Tongue (tissue), 2 donors: ENCODE measurements around the gene RNF114. TPM values are rescaled to one million over a fixed set of nuclear protein-coding genes. Genes with fewer than 3 reads are reported as not detected.
"Not testable (repeated sequence)": the region's sequence is repeated elsewhere in the genome, so short reads cannot be mapped to it uniquely, and the experiment has no call there.

Experiments
- DNase-seq: peaks from one replicate; pipeline ENCODE4 v3.0.0-alpha.2; 2015
- total RNA-seq: library from RNA; depleted of rRNA; stranded (reverse); fragments of >200 nt; gene quantifications from one replicate; pipeline ENCODE4 v1.2.3, GENCODE V29; 2014

RNF114 gene, protein sequence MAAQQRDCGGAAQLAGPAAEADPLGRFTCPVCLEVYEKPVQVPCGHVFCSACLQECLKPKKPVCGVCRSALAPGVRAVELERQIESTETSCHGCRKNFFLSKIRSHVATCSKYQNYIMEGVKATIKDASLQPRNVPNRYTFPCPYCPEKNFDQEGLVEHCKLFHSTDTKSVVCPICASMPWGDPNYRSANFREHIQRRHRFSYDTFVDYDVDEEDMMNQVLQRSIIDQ
- 86.4 TPM for total RNA-seq

DNA sequence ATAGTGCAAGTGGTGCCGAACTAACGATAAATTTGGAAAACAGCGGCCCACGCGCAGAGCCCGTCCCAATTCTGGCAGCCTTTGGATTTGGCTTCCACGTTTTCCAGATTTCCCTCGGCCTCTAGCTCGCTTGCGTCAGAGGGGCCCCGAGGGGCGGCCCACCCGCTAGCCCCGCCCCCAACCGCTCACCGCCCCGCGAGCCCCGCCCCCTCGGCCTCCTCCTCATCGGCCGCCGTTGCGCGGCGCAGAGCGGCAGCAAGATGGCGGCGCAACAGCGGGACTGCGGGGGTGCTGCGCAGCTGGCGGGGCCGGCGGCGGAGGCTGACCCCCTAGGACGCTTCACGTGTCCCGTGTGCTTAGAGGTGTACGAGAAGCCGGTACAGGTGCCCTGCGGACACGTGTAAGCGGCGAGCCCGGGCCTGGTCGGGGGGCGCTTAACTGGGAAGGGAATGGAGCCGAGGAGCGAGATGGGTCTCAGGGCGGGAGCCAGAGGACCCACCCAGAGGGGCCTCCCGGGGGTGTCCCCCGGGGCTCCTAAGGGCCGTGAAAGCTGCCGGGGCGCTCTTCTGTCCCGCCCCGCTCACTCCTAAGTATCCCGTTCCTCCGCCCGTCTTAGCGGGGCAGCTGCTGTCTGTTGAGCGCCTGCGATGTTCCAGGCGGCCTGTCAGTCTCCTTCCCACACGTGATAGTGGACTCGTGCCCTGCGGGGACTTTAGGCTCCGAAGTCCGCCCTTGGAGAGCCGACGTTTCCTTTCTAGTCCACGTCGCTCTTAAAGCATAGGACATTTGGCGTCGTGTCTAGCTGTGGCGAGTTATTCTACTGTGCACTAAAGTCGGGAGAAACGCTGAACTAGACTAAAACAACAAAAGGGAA lies at the start of gene RNF114:
Gene RNF114, plus strand, starts transcription at position 245 of the 874 bp plus-strand sequence. Its CDS starts 16 bp downstream, at position 261.
- peak; percentile 97 for DNase-seq

DNA sequence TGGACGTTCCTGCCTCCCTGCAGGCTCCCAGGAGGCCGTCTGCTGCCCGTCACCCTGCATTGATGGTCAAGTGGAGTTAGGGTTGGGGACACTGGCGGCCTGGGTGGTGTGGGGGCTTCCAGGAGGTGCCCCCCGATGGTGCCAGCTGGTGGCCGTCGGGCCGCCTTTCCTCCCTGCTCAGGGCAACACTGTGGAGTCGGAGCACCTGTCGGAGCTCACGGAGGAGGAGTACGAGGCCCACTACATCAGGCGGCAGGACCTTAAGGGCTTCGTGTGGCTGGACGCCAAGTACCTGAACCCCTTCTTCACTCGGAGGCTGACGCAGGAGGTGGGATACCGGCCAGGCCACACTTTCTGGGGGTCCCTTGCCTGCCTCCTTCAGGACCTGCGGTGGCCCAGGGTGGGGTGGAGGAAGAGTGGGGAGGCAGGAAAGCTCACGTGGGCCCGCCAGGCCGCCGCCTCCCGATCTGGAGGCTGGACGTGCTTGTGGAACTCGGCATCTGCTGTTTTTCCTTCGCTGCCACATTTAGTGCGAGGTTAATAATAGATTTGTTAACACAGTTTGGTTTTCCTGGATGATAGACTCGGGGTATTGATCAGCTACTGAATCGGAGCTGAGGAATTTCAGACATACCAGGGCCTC lies 49.5 kb upstream of the RNF114 start:
- no peak for DNase-seq

DNA sequence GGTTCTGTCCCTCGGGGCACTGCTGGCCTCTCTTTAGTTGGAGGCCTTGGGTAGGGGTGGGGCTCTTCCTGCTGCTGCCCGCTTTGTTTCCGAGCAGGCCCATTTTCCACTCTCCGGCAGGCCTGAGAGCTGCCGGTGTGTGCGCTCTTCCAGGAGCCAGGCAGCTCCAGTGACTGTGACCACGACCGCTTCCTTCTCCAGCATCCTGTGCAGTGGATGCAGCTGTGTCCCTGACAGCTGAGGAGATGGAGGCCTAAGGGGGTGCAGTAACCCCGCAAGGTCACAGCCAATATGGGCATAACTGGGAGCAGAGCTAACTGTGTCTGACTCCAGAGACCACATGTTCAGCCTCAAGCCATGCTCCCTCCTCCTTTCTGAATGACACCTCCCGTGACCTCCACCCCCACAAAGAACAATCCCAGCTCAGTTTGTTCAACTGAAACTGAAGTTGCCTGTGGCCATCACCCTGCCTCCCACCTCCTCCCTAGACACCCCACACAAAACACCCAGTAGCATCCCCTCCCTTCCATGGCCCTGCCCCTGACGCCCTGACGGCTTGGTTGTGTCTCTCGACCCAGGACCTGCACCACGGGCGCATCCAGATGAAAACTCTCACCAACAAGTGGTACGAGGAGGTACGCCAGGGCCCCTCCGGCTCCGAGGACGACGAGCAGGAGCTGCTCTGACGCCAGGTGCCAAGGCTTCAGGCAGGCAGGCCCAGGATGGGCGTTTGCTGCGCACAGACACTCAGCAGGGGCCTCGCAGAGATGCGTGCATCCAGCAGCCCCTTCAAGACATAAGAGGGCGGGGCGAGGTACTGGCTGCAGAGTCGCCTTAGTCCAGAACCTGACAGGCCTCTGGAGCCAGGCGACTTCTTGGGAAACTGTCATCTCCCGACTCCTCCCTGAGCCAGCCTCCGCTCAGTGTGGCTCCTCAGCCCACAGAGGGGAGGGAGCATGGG lies 48.7 kb upstream of the RNF114 start:
- DNase-seq = peak; percentile 29

DNA sequence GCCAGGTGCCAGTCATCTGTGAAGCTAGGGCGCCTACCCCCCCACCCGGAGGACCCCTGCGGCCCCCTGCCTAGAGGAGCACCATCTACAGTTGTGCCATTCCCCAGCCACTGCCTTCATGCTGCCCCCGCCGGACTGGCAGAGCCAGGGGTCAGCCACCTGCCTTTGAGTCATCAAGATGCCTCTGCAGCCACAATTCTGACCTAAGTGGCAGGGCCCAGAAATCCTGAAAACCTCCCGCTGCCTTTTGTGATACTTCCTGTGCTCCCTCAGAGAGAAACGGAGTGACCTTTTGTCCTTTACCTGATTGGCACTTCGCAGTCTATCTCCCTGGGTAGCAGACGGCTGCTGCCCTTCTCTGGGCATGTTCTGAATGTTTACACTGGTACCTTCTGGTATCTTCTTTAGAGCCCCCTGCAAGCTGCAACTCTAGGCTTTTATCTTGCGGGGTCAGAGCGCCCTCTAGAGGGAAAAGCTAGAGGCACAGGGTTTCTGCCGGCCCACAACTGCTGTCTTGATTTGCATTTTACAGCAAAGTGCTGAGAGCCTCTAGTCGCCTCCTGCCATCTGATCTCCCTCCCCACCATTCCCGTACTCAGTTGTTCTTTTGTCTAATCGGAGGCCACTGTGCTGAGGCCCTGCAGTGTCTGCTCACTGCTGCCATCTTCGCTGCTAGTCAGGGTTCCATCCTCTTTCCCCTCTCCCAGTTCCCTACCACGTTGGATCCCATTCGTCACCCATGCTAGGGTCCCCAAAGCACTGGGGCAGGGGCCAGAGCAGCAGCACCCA lies 47.8 kb upstream of the RNF114 start:
- DNase-seq = peak; percentile 82

DNA sequence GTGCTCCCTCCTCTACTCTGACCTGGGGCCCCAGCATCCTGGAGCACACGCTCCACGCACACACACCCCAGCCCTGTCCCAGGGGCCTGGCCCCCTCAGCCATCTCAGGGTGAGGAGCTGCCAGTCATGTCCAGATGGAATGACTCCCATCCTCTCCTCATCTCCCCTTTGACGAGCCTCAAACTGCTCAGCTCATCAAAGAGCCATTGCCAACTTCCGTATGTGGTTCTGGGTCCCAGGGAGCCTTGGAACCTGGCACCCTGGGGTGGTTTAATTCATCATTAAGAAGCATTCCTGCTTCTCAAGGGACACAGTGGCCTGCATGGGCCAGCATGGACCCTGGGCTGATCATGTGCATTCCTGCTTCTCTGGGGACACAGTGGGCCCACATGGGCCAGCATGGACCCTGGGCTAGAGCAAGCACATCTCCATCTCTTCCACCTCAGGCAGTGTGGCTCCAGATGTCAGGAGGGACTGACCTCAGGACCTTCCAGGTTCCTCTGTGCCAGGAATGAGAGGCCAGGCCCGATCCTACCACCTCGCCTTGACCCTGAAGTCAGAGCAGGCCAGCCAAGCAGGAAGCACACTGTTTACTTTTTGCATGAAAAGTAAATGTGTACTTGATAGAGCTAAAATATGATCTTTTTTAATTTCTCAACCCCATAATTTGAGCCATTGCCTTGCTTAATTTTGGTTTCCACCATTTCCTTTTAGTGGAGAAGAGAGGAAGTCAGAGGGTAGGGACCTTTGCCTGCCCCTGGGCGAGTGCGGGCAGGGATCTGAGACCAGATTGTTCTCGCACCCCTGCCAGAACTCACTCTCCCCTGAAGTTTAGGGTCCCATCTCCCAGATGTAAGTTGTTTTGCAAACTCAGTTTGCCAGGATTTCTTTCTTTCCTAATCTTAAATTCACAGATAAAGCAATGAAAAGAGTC lies 46.9 kb upstream of the RNF114 start:
- no peak for DNase-seq

DNA sequence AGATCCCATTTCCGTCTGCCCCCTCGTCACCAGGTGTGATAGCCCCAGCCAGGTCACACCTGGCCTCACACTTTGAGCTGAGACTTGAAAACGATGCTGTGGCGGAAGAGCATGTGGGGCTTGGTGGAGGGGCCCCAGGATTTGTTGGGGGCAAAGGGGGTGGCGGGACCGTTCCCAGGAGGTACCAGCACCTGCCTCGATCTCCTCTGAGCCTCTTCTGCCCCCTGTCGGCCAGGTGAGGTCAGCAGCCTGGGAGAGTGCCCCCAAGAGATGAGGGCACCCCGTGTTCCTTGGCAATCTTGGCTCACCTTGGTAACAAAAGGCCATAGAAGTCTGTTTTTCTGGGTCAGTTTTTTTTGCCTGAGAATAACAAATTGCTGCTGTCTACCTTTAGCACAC lies 46.3 kb upstream of the RNF114 start:
- DNase-seq = no peak

DNA sequence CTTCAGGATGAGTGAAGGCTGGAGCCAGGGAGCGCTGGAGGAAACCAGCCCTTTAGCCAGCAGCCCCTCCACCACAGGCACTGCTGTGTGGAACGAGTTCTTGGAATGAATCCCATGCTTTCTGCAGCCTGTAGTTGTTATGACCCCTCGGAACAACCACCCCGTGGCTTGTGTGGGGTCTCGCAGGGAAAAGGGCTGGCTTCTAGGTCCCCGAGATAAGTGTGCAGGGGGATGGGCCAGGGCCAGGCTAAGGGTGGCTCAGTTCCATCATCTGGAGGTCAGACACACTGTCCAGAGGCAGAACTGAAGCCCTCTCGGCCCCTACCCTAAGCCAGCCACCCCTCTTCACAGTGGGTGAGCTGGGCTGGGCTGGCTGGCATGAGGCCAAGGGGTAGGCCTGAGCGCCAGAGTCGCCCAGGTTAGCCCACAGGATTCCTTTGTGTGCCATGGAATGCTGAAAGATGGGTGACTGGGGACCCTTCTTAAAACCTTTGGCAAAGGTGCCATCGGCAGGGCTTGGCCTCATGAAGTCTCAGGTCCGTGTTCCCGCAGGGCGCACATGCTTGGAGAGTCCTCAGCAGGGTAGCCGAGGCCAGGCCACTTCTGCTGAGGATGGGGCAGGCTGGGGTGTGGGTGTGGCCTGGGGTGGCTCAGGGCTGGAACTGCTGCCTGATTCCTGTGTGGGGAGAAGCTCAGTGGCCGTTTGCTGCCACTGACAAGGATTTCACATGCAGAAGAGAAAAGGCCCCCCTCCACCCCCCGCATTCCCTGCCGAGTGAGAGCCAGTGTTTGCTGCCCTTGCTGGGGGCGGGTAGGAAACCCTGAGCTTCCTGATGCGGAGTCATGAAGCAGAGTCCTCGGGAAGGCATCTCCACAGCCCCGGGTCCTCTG lies 45.5 kb upstream of the RNF114 start:
- DNase-seq = no peak

DNA sequence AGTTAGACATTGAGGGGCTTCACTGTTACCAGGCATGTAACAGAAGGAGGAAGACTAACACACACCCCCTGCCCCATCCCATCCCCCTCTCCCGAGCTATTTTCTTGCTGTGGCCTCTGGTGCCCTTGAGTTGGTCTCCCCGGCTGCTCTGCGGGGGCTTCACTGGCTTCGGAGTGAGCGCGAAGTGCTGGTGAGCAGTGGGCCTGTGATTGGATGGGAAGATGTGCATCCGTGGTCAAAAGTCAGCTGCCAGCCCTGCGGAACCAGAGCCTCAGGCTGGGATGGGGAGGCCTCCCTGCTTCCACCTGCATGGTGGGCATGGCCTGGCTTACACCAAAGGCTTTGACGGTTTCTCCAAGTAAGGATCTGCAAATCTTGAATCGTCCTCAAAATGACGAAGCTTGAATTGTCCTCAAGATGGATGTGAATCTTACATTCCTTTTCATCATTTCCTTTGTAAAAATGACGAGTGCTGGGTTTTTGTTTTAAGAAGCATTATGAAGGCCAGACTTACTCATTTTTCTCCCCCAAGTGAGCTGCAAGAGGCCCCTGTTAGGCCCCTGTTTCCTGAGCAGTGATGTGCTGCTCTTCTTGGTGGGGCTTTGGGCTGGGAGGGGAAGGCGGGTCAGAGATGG lies 44.6 kb upstream of the RNF114 start:
- DNase-seq = no peak

DNA sequence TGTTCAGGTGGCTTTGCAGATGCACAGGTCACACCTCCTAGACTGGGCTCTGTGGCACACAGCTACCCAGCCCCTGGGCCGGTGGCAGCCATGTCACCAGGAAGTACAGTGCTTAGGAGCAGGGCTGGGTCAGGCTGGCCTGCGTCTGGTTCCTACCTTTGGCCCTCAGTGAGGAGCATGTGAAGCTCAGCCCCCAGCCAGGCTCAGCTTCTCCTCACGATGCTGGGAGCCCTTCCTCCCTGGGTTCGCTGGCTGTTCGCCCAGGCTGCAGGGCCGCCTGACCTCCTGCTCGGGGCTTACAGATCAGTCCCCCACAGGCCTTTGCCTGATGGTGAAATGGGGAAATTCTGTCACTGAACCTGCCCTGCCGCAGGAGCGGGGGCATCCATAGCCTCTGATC lies 43.9 kb upstream of the RNF114 start:
- no peak for DNase-seq

DNA sequence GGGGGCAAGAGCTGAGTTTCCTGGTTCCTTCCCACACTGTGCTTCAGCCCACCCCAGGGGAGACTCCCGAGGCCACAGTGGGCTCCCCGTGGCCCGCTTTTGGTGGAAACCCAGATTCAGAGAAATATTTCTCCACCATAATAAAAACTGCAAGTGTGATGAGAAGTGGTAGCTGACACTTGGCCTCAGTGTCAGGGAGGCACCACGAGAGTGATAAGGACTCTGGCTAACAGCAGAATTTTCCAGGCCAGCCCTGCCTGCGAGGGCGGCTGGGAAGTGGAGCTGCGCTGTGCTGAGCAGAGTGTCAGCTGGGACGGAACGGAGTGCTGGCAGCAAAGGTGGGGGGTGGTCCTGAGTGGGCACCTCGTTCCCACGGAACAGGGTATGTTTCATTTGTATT lies 43.4 kb upstream of the RNF114 start:
- no peak for DNase-seq

DNA sequence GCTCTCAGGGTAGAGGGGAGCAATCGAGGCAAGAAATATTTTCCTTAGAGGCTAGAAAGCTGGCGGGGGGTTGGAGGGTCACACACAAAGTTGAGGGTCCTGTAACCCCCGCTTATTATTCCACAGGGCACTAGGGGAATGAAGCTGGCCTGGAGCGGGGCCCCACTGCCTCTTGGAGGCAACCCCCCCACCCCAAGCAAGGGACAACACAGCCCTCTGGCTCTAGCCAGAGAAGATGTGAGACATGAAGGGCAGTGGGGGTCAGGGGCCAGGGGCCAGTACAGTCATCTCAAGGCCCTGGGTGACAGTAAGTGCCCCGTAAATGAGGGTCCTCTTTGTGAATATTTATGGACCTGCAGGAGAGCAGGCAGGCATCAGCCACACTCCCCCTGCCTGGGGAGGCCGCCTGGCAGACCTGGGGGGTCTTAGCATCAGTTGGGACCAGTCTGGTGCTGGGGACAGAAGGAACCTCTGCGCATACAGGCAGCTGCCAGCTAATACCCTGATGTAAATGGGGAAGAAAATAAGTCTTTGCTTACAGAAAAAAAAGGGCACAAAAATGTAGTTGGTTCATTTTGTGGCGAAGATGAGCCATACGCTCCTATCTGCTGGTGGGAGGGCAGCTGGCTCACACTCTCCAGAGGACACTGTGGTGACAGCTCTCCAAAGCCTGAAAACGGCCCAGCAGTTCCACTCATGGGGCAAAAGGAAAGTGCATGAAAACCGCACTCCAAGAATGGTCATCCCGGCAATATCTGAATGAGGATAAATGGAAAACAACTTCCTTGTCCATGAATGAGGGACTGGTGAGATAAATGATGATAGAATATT lies 42.7 kb upstream of the RNF114 start:
- no peak for DNase-seq

DNA sequence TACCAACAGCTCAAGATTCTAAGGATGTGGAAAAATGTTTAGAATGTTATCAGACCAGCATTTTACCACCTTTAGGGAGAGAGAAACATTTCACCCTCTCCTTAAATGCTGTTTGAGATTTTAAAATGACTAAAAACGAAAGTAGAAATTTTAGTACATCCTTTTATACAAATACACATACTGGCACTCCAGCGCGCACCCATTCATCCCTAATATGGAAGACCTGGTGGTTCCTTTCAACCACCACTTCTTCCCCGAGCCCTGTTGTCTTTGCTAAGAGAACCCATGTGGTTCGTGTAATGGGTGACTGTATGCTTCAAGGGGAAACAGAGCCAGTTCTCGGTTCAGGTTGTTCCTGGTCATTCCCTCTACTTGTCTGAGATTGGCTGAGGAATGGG lies 42.1 kb upstream of the RNF114 start:
- no peak for DNase-seq

DNA sequence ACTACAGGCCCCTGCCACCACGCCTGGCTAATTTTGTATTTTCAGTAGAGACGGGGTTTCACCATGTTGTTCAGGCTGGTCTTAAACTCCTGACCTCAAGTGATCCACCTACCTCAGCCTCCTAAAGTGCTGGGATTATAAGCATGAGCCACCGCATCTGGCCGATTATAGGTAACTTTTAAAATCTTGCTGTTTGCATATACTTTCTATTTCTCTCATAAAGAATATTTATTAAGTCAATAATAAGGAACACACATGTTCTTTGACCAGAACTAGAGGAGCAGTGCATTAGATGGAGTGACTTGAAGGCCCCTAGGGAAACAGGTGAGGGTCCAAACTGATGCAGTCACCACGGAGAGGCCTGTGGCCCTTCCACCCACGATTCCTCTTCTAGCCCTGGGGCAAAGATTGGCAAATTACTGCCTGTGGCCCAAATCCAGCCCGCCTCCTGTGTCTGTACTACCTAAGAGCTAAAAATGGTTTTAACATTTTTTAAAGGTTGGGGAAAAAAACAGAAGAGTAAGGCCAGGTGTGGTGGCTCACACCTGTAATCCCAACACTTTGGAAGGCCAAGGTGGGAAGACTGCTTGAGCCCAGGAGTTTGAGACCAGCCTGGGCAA lies 40.6 kb upstream of the RNF114 start:
- DNase-seq = not testable (repeated sequence)

DNA sequence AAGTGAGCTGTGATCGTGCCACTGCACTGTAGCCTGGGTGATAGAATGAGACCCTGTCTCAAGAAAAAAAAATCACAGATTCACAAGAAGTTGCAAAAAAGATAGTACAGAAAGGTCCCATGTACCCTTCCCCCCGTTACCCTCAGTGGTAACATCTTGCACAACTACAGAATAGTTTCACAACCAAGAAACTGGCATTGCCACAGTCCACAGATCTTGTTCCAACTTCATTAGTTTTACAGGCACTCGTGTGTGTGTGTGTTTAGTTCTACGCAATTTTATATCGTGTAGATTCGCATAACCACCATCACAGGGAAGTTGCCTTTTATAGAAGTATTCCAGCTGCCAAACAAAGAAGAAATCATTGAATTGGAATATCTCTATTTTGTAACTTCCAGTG lies 40.0 kb upstream of the RNF114 start:
- DNase-seq = no peak

DNA sequence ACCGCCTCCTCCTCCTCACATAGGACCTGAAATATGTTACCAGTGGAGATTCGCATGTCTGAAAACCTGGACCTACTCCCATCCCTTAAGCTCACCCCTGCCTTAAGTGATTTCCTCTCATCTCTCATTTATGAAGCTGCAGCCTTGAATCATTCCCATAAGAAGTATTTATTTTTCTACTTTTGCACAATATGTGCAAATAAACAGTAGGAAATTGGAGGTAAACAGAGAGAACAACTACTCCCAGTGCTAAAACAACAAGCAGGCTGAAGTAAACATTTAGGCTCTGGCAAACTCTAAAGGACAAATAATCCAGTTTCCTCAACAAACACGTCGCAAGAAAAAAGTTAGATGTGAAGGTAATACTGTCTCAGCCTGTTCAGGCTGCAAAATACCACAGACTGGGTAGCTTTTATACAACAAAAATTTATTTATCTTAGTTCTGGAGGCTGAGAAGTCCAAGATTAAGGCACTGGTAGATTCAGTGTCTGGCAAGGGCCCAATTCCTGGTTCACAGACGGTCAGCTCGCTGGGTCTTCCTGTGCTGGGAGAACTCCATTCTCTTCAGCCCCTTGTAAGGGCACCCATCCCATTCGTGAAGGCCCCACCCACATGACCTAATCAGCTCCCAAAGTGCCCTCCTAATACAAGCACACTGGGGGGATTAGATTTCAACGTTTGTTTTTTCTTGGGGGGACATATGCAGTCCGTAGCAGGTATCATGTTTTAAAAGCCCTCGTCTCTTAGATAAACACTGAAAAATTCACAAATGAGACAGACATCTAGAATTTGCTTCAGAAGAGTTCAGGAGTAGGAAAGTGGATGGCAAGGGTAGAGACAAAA lies 36.4 kb upstream of the RNF114 start:
- no peak for DNase-seq

DNA sequence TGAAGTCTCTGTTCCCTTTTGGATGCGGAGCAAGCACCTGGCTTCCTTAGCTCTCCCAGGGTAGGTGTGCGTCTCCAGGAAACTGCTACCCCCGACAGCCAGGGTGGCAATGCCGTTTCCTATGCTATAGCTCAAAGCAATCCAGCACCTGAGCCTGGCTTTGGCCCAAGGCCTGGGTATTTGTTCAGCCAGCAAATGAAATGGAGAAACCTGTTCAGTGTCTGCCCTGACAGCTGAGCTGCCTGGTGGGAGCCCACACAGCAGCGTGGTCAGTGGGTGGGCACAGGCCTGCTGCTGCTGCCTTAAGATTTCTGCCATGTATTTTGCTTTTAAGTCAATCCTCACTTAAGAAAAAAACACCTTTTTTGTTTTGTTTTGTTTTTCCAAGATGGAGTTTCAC lies 34.6 kb upstream of the RNF114 start:
- DNase-seq = no peak
